BLaER1 (cell line): ENCODE data around the gene WHAMM.
A peak's percentile ranks its signal among the peaks of the same experiment; 100 is the strongest.

Experiments used
- H3K27ac ChIP-seq: shearing (Covaris generic); formaldehyde crosslinking; 2 replicates; pipeline ENCODE4 v1.8.1; 2022
- H3K27me3 ChIP-seq: shearing (Covaris generic); formaldehyde crosslinking; 2 replicates; pipeline ENCODE4 v1.8.1; 2022
- H3K36me3 ChIP-seq: shearing (Covaris generic); formaldehyde crosslinking; 2 replicates; pipeline ENCODE4 v1.8.1; 2022
- H3K4me1 ChIP-seq: shearing (Covaris generic); formaldehyde crosslinking; 2 replicates; pipeline ENCODE4 v1.8.1; 2022
- H3K4me2 ChIP-seq: shearing (Covaris generic); formaldehyde crosslinking; 2 replicates; pipeline ENCODE4 v1.8.1; 2022
- H3K4me3 ChIP-seq: shearing (Covaris generic); formaldehyde crosslinking; 2 replicates; pipeline ENCODE4 v1.8.1; 2022
- H3K9ac ChIP-seq: shearing (Covaris generic); formaldehyde crosslinking; 2 replicates; pipeline ENCODE4 v1.8.1; 2022
- H3K9me3 ChIP-seq: shearing (Covaris generic); formaldehyde crosslinking; 2 replicates; pipeline ENCODE4 v1.8.1; 2022
- H4K20me1 ChIP-seq: shearing (Covaris generic); formaldehyde crosslinking; 2 replicates; pipeline ENCODE4 v1.8.1; 2022
- Cebpa-rat ChIP-seq: shearing (Covaris generic); IDR thresholded peaks from 2 replicates; pipeline ENCODE4 v1.8.1; 2022

WHAMM gene

GRCh38 chr15:82848241-82848993, 39.0 kb downstream of the WHAMM start:
- no peak overlapping the region for H3K4me3 ChIP-seq
- 0 out of 2 replicates have a peak overlapping the region, but pooled peaks have one; percentile 13 for H3K4me2 ChIP-seq
- no peaks in the 10 kb centered on the region for H3K27me3 ChIP-seq
- no peaks in the 10 kb centered on the region for H3K9me3 ChIP-seq
- peaks cover 99% of the 10 kb centered on the region for H3K4me1 ChIP-seq
- no peaks in the 10 kb centered on the region for H4K20me1 ChIP-seq
- 0 out of 2 replicates have a peak overlapping the region, but pooled peaks have one; percentile 16 for H3K27ac ChIP-seq
- TF ChIP-seq Cebpa-rat, result no peak
- no peaks in the 10 kb centered on the region for H3K36me3 ChIP-seq
- no peak overlapping the region for H3K9ac ChIP-seq

GRCh38 chr15:82849556-82850512, 40.4 kb downstream of the WHAMM start:
- H3K27me3 ChIP-seq, result no peaks in the 10 kb centered on the region
- H3K27ac ChIP-seq, result peak overlapping the region; percentile 65
- H3K4me2 ChIP-seq, result peak overlapping the region; percentile 76
- peaks cover 99% of the 10 kb centered on the region for H3K4me1 ChIP-seq
- no peaks in the 10 kb centered on the region for H4K20me1 ChIP-seq
- peak overlapping the region; percentile 1; the same call in 1 of the 2 replicates for H3K9ac ChIP-seq
- no peak for TF ChIP-seq Cebpa-rat
- H3K4me3 ChIP-seq, result no peak overlapping the region
- H3K9me3 ChIP-seq, result no peaks in the 10 kb centered on the region
- no peaks in the 10 kb centered on the region for H3K36me3 ChIP-seq

- Histone ChIP-seq H3K4me2 (peak overlapping the region; percentile 76), H3K36me3 (no peaks in the 10 kb centered on the region), H3K9ac (no peak overlapping the region), H3K27me3 (no peaks in the 10 kb centered on the region), H3K4me1 (peaks cover 99% of the 10 kb centered on the region), H3K27ac (peak overlapping the region; percentile 65), H4K20me1 (no peaks in the 10 kb centered on the region), H3K9me3 (no peaks in the 10 kb centered on the region), H3K4me3 (no peak overlapping the region)
- TF ChIP-seq Cebpa-rat, result no peak
These were observed 41.3 kb downstream of the WHAMM start for GRCh38 chr15:82850731-82851130.

GRCh38 chr15:82851306-82851850, 42.0 kb downstream of the WHAMM start:
- Histone ChIP-seq H4K20me1 (no peaks in the 10 kb centered on the region), H3K27ac (no peak overlapping the region), H3K4me2 (peak overlapping the region; percentile 76), H3K36me3 (no peaks in the 10 kb centered on the region), H3K4me1 (peaks cover 99% of the 10 kb centered on the region), H3K9me3 (no peaks in the 10 kb centered on the region), H3K9ac (no peak overlapping the region), H3K4me3 (no peak overlapping the region), H3K27me3 (no peaks in the 10 kb centered on the region)
- TF ChIP-seq Cebpa-rat, result no peak

GRCh38 chr15:82851981-82852511, 42.6 kb downstream of the WHAMM start:
- Histone ChIP-seq H3K27ac (no peak overlapping the region), H3K27me3 (no peaks in the 10 kb centered on the region), H3K36me3 (no peaks in the 10 kb centered on the region), H3K4me3 (no peak overlapping the region), H3K9ac (no peak overlapping the region), H3K9me3 (no peaks in the 10 kb centered on the region), H4K20me1 (no peaks in the 10 kb centered on the region), H3K4me1 (peaks cover 98% of the 10 kb centered on the region), H3K4me2 (peak overlapping the region; percentile 70)
- TF ChIP-seq Cebpa-rat, result no peak

- Histone ChIP-seq H4K20me1 (no peaks in the 10 kb centered on the region), H3K9me3 (no peaks in the 10 kb centered on the region), H3K4me2 (peak overlapping the region; percentile 70), H3K36me3 (no peaks in the 10 kb centered on the region), H3K4me1 (peaks cover 88% of the 10 kb centered on the region), H3K27ac (peak overlapping the region; percentile 33; the same call in 1 of the 2 replicates), H3K9ac (no peak overlapping the region), H3K27me3 (no peaks in the 10 kb centered on the region), H3K4me3 (no peak overlapping the region)
- no peak for TF ChIP-seq Cebpa-rat
These were observed 43.6 kb downstream of the WHAMM start for GRCh38 chr15:82852941-82853561.

- Histone ChIP-seq H4K20me1 (no peaks in the 10 kb centered on the region), H3K27me3 (no peaks in the 10 kb centered on the region), H3K36me3 (no peaks in the 10 kb centered on the region), H3K4me1 (peaks cover 74% of the 10 kb centered on the region), H3K9ac (no peak overlapping the region), H3K4me3 (no peak overlapping the region), H3K9me3 (no peaks in the 10 kb centered on the region), H3K27ac (no peak overlapping the region), H3K4me2 (no peak overlapping the region)
- no peak for TF ChIP-seq Cebpa-rat
These were observed 45.1 kb downstream of the WHAMM start for GRCh38 chr15:82854554-82854953.

GRCh38 chr15:82855286-82856100, 46.1 kb downstream of the WHAMM start:
- H4K20me1 ChIP-seq, result no peaks in the 10 kb centered on the region
- H3K27me3 ChIP-seq, result no peaks in the 10 kb centered on the region
- no peaks in the 10 kb centered on the region for H3K36me3 ChIP-seq
- H3K4me3 ChIP-seq, result no peak overlapping the region
- peak overlapping the region; percentile 84 for H3K27ac ChIP-seq
- no peaks in the 10 kb centered on the region for H3K9me3 ChIP-seq
- H3K9ac ChIP-seq, result peak overlapping the region; percentile 61
- H3K4me1 ChIP-seq, result peaks cover 64% of the 10 kb centered on the region
- no peak for TF ChIP-seq Cebpa-rat
- H3K4me2 ChIP-seq, result peak overlapping the region; percentile 77
